Measurements from ENCODE around the gene SMARCAL1. TPM values are rescaled to one million over a fixed set of nuclear protein-coding genes. Genes with fewer than 3 reads are reported as not detected.

The SMARCAL1 gene
- total RNA-seq, 1 experiment from 2014 or later: 25.4 TPM

- TF ChIP-seq CTCF (IDR thresholded peaks at IDR 0.05; ENCODE audit: unreplicated experiment): no peak
- Mint-ChIP-seq H3K27me3 (ENCODE audit: unreplicated experiment) (no peaks in the 10 kb centered on the region), H3K4me1 (ENCODE audit: low read depth, unreplicated experiment) (peaks cover 8% of the 10 kb centered on the region), H3K4me3 (ENCODE audit: low read depth, unreplicated experiment) (no peak overlapping the region), H3K9me3 (ENCODE audit: low read depth, unreplicated experiment) (no peaks in the 10 kb centered on the region), H3K27ac (ENCODE audit: unreplicated experiment) (no peak overlapping the region), H3K36me3 (ENCODE audit: insufficient read depth, unreplicated experiment) (peaks cover 17% of the 10 kb centered on the region)
- no peak for DNase-seq
- CTCF ChIA-PET: interaction anchor here (0.6 kb wide), 1 partner anchor 22 kb away, joined by 4 read pairs; no protein-coding TSS in a partner anchor
- intact Hi-C loops (cut with micrococcal nuclease; ENCODE audit: unreplicated experiment): no loop called here
- BruUV-seq (replicated peaks): TSS peak; percentile 19
Observed at GRCh38 chr2:216414772-216415319, 2.6 kb downstream of the SMARCAL1 start.

- BruUV-seq (replicated peaks): no TSS peak
- H3K4me1 Mint-ChIP-seq (ENCODE audit: low read depth, unreplicated experiment): peaks cover 8% of the 10 kb centered on the region
- DNase-seq: no peak
- H3K27ac Mint-ChIP-seq (ENCODE audit: unreplicated experiment): no peak overlapping the region
- H3K36me3 Mint-ChIP-seq (ENCODE audit: insufficient read depth, unreplicated experiment): peaks cover 17% of the 10 kb centered on the region
- H3K4me3 Mint-ChIP-seq (ENCODE audit: low read depth, unreplicated experiment): no peak overlapping the region
- no peaks in the 10 kb centered on the region for H3K27me3 Mint-ChIP-seq (ENCODE audit: unreplicated experiment)
- intact Hi-C loops (cut with micrococcal nuclease; ENCODE audit: unreplicated experiment): no loop called here
- H3K9me3 Mint-ChIP-seq (ENCODE audit: low read depth, unreplicated experiment): no peaks in the 10 kb centered on the region
- CTCF ChIA-PET: interaction anchor here (0.5 kb wide), 1 partner anchor 923 kb away, joined by 3 read pairs; no protein-coding TSS in a partner anchor
- TF ChIP-seq CTCF (IDR thresholded peaks at IDR 0.05; ENCODE audit: unreplicated experiment): no peak
Observed at GRCh38 chr2:216415541-216415940, 3.3 kb downstream of the SMARCAL1 start.

GRCh38 chr2:216416571-216417307, 4.5 kb downstream of the SMARCAL1 start:
- Mint-ChIP-seq H3K4me1 (ENCODE audit: low read depth, unreplicated experiment) (peaks cover 8% of the 10 kb centered on the region), H3K9me3 (ENCODE audit: low read depth, unreplicated experiment) (no peaks in the 10 kb centered on the region), H3K36me3 (ENCODE audit: insufficient read depth, unreplicated experiment) (peaks cover 17% of the 10 kb centered on the region), H3K27me3 (ENCODE audit: unreplicated experiment) (no peaks in the 10 kb centered on the region), H3K27ac (ENCODE audit: unreplicated experiment) (no peak overlapping the region), H3K4me3 (ENCODE audit: low read depth, unreplicated experiment) (no peak overlapping the region)
- TF ChIP-seq CTCF (IDR thresholded peaks at IDR 0.05; ENCODE audit: unreplicated experiment): no peak
- CTCF ChIA-PET: no interaction called here
- DNase-seq: no peak
- no TSS peak for BruUV-seq (replicated peaks)
- intact Hi-C loops (cut with micrococcal nuclease; ENCODE audit: unreplicated experiment): no loop called here

- Mint-ChIP-seq H3K4me1 (ENCODE audit: low read depth, unreplicated experiment) (no peaks in the 10 kb centered on the region), H3K27me3 (ENCODE audit: unreplicated experiment) (no peaks in the 10 kb centered on the region), H3K27ac (ENCODE audit: unreplicated experiment) (no peak overlapping the region), H3K4me3 (ENCODE audit: low read depth, unreplicated experiment) (no peak overlapping the region), H3K9me3 (ENCODE audit: low read depth, unreplicated experiment) (no peaks in the 10 kb centered on the region), H3K36me3 (ENCODE audit: insufficient read depth, unreplicated experiment) (no peaks in the 10 kb centered on the region)
- TF ChIP-seq CTCF (IDR thresholded peaks at IDR 0.05; ENCODE audit: unreplicated experiment): no peak
- intact Hi-C loops (cut with micrococcal nuclease; ENCODE audit: unreplicated experiment): no loop called here
- CTCF ChIA-PET: no interaction called here
- no TSS peak for BruUV-seq (replicated peaks)
- no peak for DNase-seq
Observed at GRCh38 chr2:216418981-216419380, 6.7 kb downstream of the SMARCAL1 start.

Measured in Calu3 (cell line).